Psoas muscle (tissue), 8 donors: ENCODE results near the gene CENPV. TPM values are rescaled to one million over a fixed set of nuclear protein-coding genes. Genes with fewer than 3 reads are reported as not detected.

Source experiments
- ATAC-seq, 4 donors: fragments of 200-7000 bp; cut with Tn5 transposase; one replicate each; pipeline ENCODE4 v1.9.1; 2020; ENCODE audit warnings: moderate library complexity in 3 of 4, mild to moderate bottlenecking in 2 of 4
- DNase-seq, 2 donors: peaks; one replicate each; pipeline ENCODE4 v3.0.0-alpha.2; 2020
- H3K27ac ChIP-seq: fragments of 200-600 bp; one replicate; pipeline ENCODE4 v1.8.0; 2022
- H3K27me3 ChIP-seq, 3 donors: fragments of 200-600 bp in 1 of 3; one replicate each; pipeline versions ENCODE4 v1.6.1 to v1.8.0; 2013 to 2022; ENCODE audit warnings: low read length in 2 of 3, mild to moderate bottlenecking in 2 of 3, moderate library complexity in 1 of 3; ENCODE audit not compliant: insufficient read depth in 3 of 3
- H3K36me3 ChIP-seq, 2 donors: fragments of 200-600 bp in 1 of 2; one replicate each; pipeline versions ENCODE4 v1.6.1 to v1.8.0; 2013 to 2022; ENCODE audit warnings: low read depth in 1 of 2, mild to moderate bottlenecking in 1 of 2, moderate library complexity in 1 of 2; ENCODE audit not compliant: insufficient read depth in 1 of 2
- H3K4me1 ChIP-seq: fragments of 200-600 bp; one replicate; pipeline ENCODE4 v1.8.0; 2022
- H3K4me3 ChIP-seq: fragments of 200-600 bp; one replicate; pipeline ENCODE4 v1.8.0; 2022; ENCODE audit warnings: mild to moderate bottlenecking
- H3K9me3 ChIP-seq: fragments of 200-600 bp; one replicate; pipeline ENCODE4 v1.8.0; 2022
- CTCF ChIP-seq: fragments of 200-600 bp; IDR thresholded peaks from one replicate; pipeline ENCODE4 v1.8.0; 2022; ENCODE audit warnings: antibody characterized with exemption
- WGBS, 3 donors: extraction: QIAGEN DNeasy Blood & Tissue Kit; methylation state at CpG; one replicate each; pipeline versions ENCODE4 v1.1.6 to v1.1.7; 2013; 5-methylcytosine and 5-hydroxymethylcytosine counted together
- intact Hi-C, 2 donors: fragments of 100-400 bp; cut with DNase I; formaldehyde crosslinking; loops; one replicate each; pipeline versions ENCODE4 v1.11.0 to v1.14.2; 2022
- polyA plus RNA-seq, 3 donors: library from polyadenylated mRNA; stranded (reverse); fragments of 200-250 nt; gene quantifications; one replicate each; pipeline ENCODE4 v1.2.3, GENCODE V29; 2013
- total RNA-seq, 4 donors: library from RNA; stranded (reverse); fragmentation: NEBNext Ultra II Directional in 2 of 4; extraction: Animal tissue kit (Norgen Biotek cat#: 25700) in 2 of 4; gene quantifications; one replicate each; pipeline versions ENCODE4 v1.2.1 to v1.2.4, GENCODE V29; 2021 to 2023
- donor health status: healthy with polysubstance abuse.
- donor health status: DM: no; HTN: no; CAD: no; lungs with moderate emphysema.
- donor health status: Bipolar disorder and iron deficiency.
- donor health status: healthy.
- donor health status: DM: yes; HTN: yes; CAD: no.
- donor health status: DM: no; HTN: no; CAD: no.
- donor health status: DM: no; HTN: no; CAD: no.
- donor health status: DM: yes; HTN: yes; CAD: no.

The CENPV gene
- total and polyA plus RNA-seq, 7 donors: 29.6 to 68.3 (median 36.5) TPM

- Histone ChIP-seq H3K4me3 (no peak overlapping the region), H3K36me3 (peaks cover 2 to 13% of the 10 kb centered on the region in 2 donors), H3K27ac (no peak overlapping the region), H3K27me3 (no peaks in the 10 kb centered on the region), H3K4me1 (no peaks in the 10 kb centered on the region), H3K9me3 (no peaks in the 10 kb centered on the region)
- DNase-seq: no peak
- WGBS, 3 donors: 77 to 83% (median 78%) methylated on average over 3 of the region's 3 CpGs
- intact Hi-C loops: no loop called here
- ATAC-seq: no peak
- peak; percentile 13 for TF ChIP-seq CTCF
These were observed 48.4 kb downstream of the CENPV start for GRCh38 chr17:16304830-16305229.

- intact Hi-C loops: no loop called here
- ATAC-seq: no peak
- WGBS, 3 donors: 80 to 85% (median 83%) methylated on average over 4 of the region's 4 CpGs
- no peak for DNase-seq
- TF ChIP-seq CTCF: no peak
- no peaks in the 10 kb centered on the region for H3K4me1 ChIP-seq
- no peak overlapping the region for H3K4me3 ChIP-seq
- no peaks in the 10 kb centered on the region for H3K9me3 ChIP-seq
- no peaks in the 10 kb centered on the region for H3K27me3 ChIP-seq
- peaks cover 2 to 14% of the 10 kb centered on the region in 2 donors for H3K36me3 ChIP-seq
- H3K27ac ChIP-seq: no peak overlapping the region
These were observed 50.4 kb downstream of the CENPV start for GRCh38 chr17:16302856-16303255.

- H3K27me3 ChIP-seq: no peaks in the 10 kb centered on the region
- no peak overlapping the region for H3K27ac ChIP-seq
- peaks cover 2 to 14% of the 10 kb centered on the region in 2 donors for H3K36me3 ChIP-seq
- TF ChIP-seq CTCF: no peak
- DNase-seq: no peak
- no peak for ATAC-seq
- no peaks in the 10 kb centered on the region for H3K4me1 ChIP-seq
- H3K9me3 ChIP-seq: no peaks in the 10 kb centered on the region
- H3K4me3 ChIP-seq: no peak overlapping the region
- 90 to 96% (median 95%) methylated on average over 13 of the region's 13 CpGs for WGBS, 3 donors
- intact Hi-C loops: no loop called here
These were observed 51.1 kb downstream of the CENPV start for GRCh38 chr17:16301963-16302855.

- ATAC-seq (no peak), DNase-seq (no peak)
- H3K27ac ChIP-seq: no peak overlapping the region
- no peaks in the 10 kb centered on the region for H3K27me3 ChIP-seq
- H3K4me1 ChIP-seq: no peaks in the 10 kb centered on the region
- 96 to 100% (median 98%) methylated on average over 3 of the region's 3 CpGs for WGBS, 3 donors
- intact Hi-C loops: no loop called here
- H3K9me3 ChIP-seq: no peaks in the 10 kb centered on the region
- peaks cover 2 to 12% of the 10 kb centered on the region in 2 donors for H3K36me3 ChIP-seq
- no peak overlapping the region for H3K4me3 ChIP-seq
- no peak for TF ChIP-seq CTCF
These were observed 52.7 kb downstream of the CENPV start for GRCh38 chr17:16300554-16300953.
